Smooth muscle cell (in vitro differentiated cells): ENCODE data around the gene C22orf23. TPM values are rescaled to one million over a fixed set of nuclear protein-coding genes. Genes with fewer than 3 reads are reported as not detected.
"Not testable (repeated sequence)": the region's sequence is repeated elsewhere in the genome, so short reads cannot be mapped to it uniquely, and the experiment has no call there.

Source experiments
- DNase-seq: peaks from one replicate; lab custom pipeline; 2025; ENCODE audit not compliant: unreplicated experiment; lab: John Stamatoyannopoulos, UW
- H2AFZ ChIP-seq: fragments of 200-600 bp; sonication (generic); 2 replicates; pipeline ENCODE4 v1.6.0; 2016; ENCODE audit warnings: antibody characterized with exemption, low read depth, mild to moderate bottlenecking
- H3F3A ChIP-seq: fragments of 200-600 bp; sonication (generic); 2 replicates; pipeline ENCODE4 v1.6.0; 2017; ENCODE audit warnings: antibody characterized with exemption, low read depth
- H3K27ac ChIP-seq: fragments of 200-600 bp; sonication (generic); 2 replicates; pipeline ENCODE4 v1.5.1; 2016; ENCODE audit warnings: low read depth, mild to moderate bottlenecking
- H3K27me3 ChIP-seq: fragments of 200-600 bp; sonication (generic); 2 replicates; pipeline ENCODE4 v1.6.1; 2016; ENCODE audit warnings: low read depth, mild to moderate bottlenecking
- H3K36me3 ChIP-seq: fragments of 200-600 bp; sonication (generic); 2 replicates; pipeline ENCODE4 v1.5.1; 2016; ENCODE audit warnings: low read depth
- H3K4me1 ChIP-seq: fragments of 200-600 bp; sonication (generic); 2 replicates; pipeline ENCODE4 v1.5.1; 2016; ENCODE audit warnings: low read depth
- H3K4me2 ChIP-seq: fragments of 200-600 bp; sonication (generic); 2 replicates; pipeline ENCODE4 v1.6.0; 2016; ENCODE audit warnings: mild to moderate bottlenecking
- H3K4me3 ChIP-seq: fragments of 200-600 bp; sonication (generic); 2 replicates; pipeline ENCODE4 v1.5.1; 2016; ENCODE audit warnings: mild to moderate bottlenecking
- H3K79me2 ChIP-seq: fragments of 200-600 bp; sonication (generic); 2 replicates; pipeline ENCODE4 v1.6.0; 2016; ENCODE audit warnings: low read depth, mild to moderate bottlenecking
- H3K9ac ChIP-seq: fragments of 200-600 bp; sonication (generic); 2 replicates; pipeline ENCODE4 v1.6.0; 2016; ENCODE audit warnings: low read depth
- H3K9me3 ChIP-seq: fragments of 200-600 bp; sonication (generic); replicated peaks from 2 replicates; pipeline ENCODE4 v1.5.1; 2016; ENCODE audit warnings: low read depth
- H4K20me1 ChIP-seq: fragments of 200-600 bp; sonication (generic); 2 replicates; pipeline ENCODE4 v1.6.0; 2016; ENCODE audit warnings: low read depth
- CTCF ChIP-seq: fragments of 200-600 bp; sonication (generic); IDR thresholded peaks from 2 replicates; pipeline ENCODE4 v1.5.1; 2017; ENCODE audit warnings: borderline replicate concordance, mild to moderate bottlenecking, antibody characterized with exemption; ENCODE audit not compliant: insufficient read depth, poor library complexity, severe bottlenecking
- WGBS: methylation state at CpG from one replicate; pipeline ENCODE4 v1.1.7; 2016; ENCODE audit warnings: low lambda C conversion rate; 5-methylcytosine and 5-hydroxymethylcytosine counted together
- polyA plus RNA-seq: library from polyadenylated mRNA; unstranded; fragments of >200 nt; fragmentation: Nextera tagmentation; extraction: Ambion mirVana; gene quantifications from 2 replicates; pipeline ENCODE4 v1.2.1, GENCODE V29; 2016
- total RNA-seq: library from RNA; depleted of rRNA; stranded (reverse); fragments of >200 nt; gene quantifications from 2 replicates; pipeline ENCODE4 v1.2.3, GENCODE V29; 2014

C22orf23 gene
- total and polyA plus RNA-seq, 2 experiments from 2014 or later, result 0.18 to 2.4 TPM

GRCh38 chr22:37953062-37953436, 352 bp downstream of the C22orf23 start:
- Histone ChIP-seq H3K27ac (peak overlapping the region; percentile 60), H3K9me3 (no peaks in the 10 kb centered on the region), H2AFZ (peak overlapping the region; percentile 88), H3K9ac (peak overlapping the region; percentile 92), H3F3A (no peaks in the 10 kb centered on the region), H3K4me2 (peak overlapping the region; percentile 98), H3K4me3 (peak overlapping the region; percentile 89), H3K4me1 (peaks cover 9% of the 10 kb centered on the region), H3K79me2 (peaks cover 24% of the 10 kb centered on the region), H3K36me3 (no peaks in the 10 kb centered on the region), H3K27me3 (no peaks in the 10 kb centered on the region), H4K20me1 (no peaks in the 10 kb centered on the region)
- TF ChIP-seq CTCF, result no peak
- no peak for DNase-seq
- 7% methylated on average over 13 of the region's 13 CpGs for WGBS

- peak overlapping the region; percentile 89 for H3K4me3 ChIP-seq
- DNase-seq, H4K20me1 ChIP-seq, H3K4me1 ChIP-seq, H3F3A ChIP-seq, H3K36me3 ChIP-seq, H3K9me3 ChIP-seq, H3K27me3 ChIP-seq: not testable (repeated sequence)
- H3K4me2 ChIP-seq, result peak overlapping the region; percentile 98
- peak overlapping the region; percentile 92 for H3K9ac ChIP-seq
- 46% methylated on average over 20 of the region's 20 CpGs for WGBS
- peak overlapping the region; percentile 60 for H3K27ac ChIP-seq
- H3K79me2 ChIP-seq, result peaks cover 24% of the 10 kb centered on the region
- H2AFZ ChIP-seq, result peak overlapping the region; percentile 88
These were observed 772 bp downstream of the C22orf23 start for GRCh38 chr22:37952629-37953028.

- H3K36me3 ChIP-seq, result no peaks in the 10 kb centered on the region
- no peak overlapping the region for H3K4me2 ChIP-seq
- H3K27me3 ChIP-seq, result no peaks in the 10 kb centered on the region
- H3K79me2 ChIP-seq, result peaks cover 24% of the 10 kb centered on the region
- H3K4me1 ChIP-seq, result peaks cover 9% of the 10 kb centered on the region
- no peak overlapping the region for H3K27ac ChIP-seq
- H2AFZ ChIP-seq, result no peak overlapping the region
- H3F3A ChIP-seq, result no peaks in the 10 kb centered on the region
- H3K9ac ChIP-seq, result no peak overlapping the region
- no peaks in the 10 kb centered on the region for H3K9me3 ChIP-seq
- DNase-seq, result no peak
- 67% methylated on average over 8 of the region's 8 CpGs for whole genome bisulfite sequencing
- H4K20me1 ChIP-seq, result no peaks in the 10 kb centered on the region
- no peak for TF ChIP-seq CTCF
- H3K4me3 ChIP-seq, result no peak overlapping the region
These were observed 2.1 kb downstream of the C22orf23 start for GRCh38 chr22:37951305-37951704.

GRCh38 chr22:37947142-37947795, 6.1 kb downstream of the C22orf23 start:
- not testable (repeated sequence) for H3K4me2 ChIP-seq, H3K4me3 ChIP-seq, H3K9ac ChIP-seq, DNase-seq, H3K27ac ChIP-seq, H3F3A ChIP-seq, H3K79me2 ChIP-seq, H4K20me1 ChIP-seq, H2AFZ ChIP-seq, H3K27me3 ChIP-seq, H3K36me3 ChIP-seq, H3K9me3 ChIP-seq, H3K4me1 ChIP-seq
- 97% methylated on average over 14 of the region's 14 CpGs for WGBS

- WGBS, result 98% methylated on average over 11 of the region's 11 CpGs
- H3K4me2 ChIP-seq, H2AFZ ChIP-seq, H3K9ac ChIP-seq, H4K20me1 ChIP-seq, H3K4me3 ChIP-seq, DNase-seq, H3K79me2 ChIP-seq, H3K27ac ChIP-seq, H3K27me3 ChIP-seq, H3K4me1 ChIP-seq, H3K36me3 ChIP-seq, H3K9me3 ChIP-seq, H3F3A ChIP-seq: not testable (repeated sequence)
These were observed 9.0 kb downstream of the C22orf23 start for GRCh38 chr22:37944423-37944822.
